ENCODE results near the gene KCNJ5. TPM values are rescaled to one million over a fixed set of nuclear protein-coding genes. Genes with fewer than 3 reads are reported as not detected.

The KCNJ5 gene
- total RNA-seq, 1 experiment from 2014 or later: 0.22 TPM

DNA sequence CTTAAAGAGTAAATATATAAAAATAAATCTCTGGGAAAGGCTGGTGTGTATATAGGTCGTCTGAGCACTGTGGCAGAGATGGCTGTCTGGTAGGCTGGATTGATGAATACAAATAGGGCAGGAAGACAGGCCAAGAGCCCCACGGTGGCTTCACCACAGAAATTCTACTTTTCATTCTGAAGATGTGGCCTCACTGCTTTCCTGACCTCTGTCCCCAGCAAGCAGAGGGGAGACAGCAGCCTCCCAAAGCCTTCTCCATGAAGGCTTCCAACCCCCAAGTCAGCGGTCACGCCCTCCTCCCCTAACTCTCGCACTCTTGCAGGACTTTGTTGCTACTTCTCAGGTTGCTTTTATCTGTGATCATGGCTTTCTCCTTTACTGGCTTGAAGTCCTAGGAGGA is 13.4 kb upstream of the KCNJ5 start:
- CTCF ChIA-PET: interaction anchor here (1.5 kb wide), 1 partner anchor 78 kb away, joined by 3 read pairs; no protein-coding TSS in a partner anchor
- POLR2A ChIA-PET: no interaction called here
- no peaks in the 10 kb centered on the region for H3K9me3 Mint-ChIP-seq
- H3K4me3 Mint-ChIP-seq: no peak overlapping the region
- TF ChIP-seq, protein P1, sequence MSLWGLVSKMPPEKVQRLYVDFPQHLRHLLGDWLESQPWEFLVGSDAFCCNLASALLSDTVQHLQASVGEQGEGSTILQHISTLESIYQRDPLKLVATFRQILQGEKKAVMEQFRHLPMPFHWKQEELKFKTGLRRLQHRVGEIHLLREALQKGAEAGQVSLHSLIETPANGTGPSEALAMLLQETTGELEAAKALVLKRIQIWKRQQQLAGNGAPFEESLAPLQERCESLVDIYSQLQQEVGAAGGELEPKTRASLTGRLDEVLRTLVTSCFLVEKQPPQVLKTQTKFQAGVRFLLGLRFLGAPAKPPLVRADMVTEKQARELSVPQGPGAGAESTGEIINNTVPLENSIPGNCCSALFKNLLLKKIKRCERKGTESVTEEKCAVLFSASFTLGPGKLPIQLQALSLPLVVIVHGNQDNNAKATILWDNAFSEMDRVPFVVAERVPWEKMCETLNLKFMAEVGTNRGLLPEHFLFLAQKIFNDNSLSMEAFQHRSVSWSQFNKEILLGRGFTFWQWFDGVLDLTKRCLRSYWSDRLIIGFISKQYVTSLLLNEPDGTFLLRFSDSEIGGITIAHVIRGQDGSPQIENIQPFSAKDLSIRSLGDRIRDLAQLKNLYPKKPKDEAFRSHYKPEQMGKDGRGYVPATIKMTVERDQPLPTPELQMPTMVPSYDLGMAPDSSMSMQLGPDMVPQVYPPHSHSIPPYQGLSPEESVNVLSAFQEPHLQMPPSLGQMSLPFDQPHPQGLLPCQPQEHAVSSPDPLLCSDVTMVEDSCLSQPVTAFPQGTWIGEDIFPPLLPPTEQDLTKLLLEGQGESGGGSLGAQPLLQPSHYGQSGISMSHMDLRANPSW (CRISPR knock-in tag; conservative IDR thresholded peaks at IDR 0.05; ENCODE audit: low read depth): no peak
- TF ChIP-seq ESRRA (CRISPR knock-in tag; IDR thresholded peaks at IDR 0.05; ENCODE audit: borderline replicate concordance) (no peak), NFE2L1 (CRISPR knock-in tag; IDR thresholded peaks at IDR 0.05) (no peak), ZNF396 (CRISPR knock-in tag; IDR thresholded peaks at IDR 0.05; ENCODE audit: borderline replicate concordance) (no peak), ZNF671 (CRISPR knock-in tag; IDR thresholded peaks at IDR 0.05) (no peak), ATF1 (CRISPR knock-in tag; IDR thresholded peaks at IDR 0.05) (no peak), ETV6 (CRISPR knock-in tag; IDR thresholded peaks at IDR 0.05) (no peak), IRF2 (CRISPR knock-in tag; IDR thresholded peaks at IDR 0.05; ENCODE audit: borderline replicate concordance, low read depth) (no peak), ZNF121 (CRISPR knock-in tag; IDR thresholded peaks at IDR 0.05) (no peak), RELA (CRISPR knock-in tag; IDR thresholded peaks at IDR 0.05; ENCODE audit: borderline replicate concordance) (no peak)
- TF ChIP-seq, protein P2, sequence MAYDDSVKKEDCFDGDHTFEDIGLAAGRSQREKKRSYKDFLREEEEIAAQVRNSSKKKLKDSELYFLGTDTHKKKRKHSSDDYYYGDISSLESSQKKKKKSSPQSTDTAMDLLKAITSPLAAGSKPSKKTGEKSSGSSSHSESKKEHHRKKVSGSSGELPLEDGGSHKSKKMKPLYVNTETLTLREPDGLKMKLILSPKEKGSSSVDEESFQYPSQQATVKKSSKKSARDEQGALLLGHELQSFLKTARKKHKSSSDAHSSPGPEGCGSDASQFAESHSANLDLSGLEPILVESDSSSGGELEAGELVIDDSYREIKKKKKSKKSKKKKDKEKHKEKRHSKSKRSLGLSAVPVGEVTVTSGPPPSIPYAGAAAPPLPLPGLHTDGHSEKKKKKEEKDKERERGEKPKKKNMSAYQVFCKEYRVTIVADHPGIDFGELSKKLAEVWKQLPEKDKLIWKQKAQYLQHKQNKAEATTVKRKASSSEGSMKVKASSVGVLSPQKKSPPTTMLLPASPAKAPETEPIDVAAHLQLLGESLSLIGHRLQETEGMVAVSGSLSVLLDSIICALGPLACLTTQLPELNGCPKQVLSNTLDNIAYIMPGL (CRISPR knock-in tag; IDR thresholded peaks at IDR 0.05): no peak
- TF ChIP-seq, protein P3, sequence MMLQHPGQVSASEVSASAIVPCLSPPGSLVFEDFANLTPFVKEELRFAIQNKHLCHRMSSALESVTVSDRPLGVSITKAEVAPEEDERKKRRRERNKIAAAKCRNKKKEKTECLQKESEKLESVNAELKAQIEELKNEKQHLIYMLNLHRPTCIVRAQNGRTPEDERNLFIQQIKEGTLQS (CRISPR knock-in tag; conservative IDR thresholded peaks at IDR 0.05): no peak
- TF ChIP-seq, protein P4, sequence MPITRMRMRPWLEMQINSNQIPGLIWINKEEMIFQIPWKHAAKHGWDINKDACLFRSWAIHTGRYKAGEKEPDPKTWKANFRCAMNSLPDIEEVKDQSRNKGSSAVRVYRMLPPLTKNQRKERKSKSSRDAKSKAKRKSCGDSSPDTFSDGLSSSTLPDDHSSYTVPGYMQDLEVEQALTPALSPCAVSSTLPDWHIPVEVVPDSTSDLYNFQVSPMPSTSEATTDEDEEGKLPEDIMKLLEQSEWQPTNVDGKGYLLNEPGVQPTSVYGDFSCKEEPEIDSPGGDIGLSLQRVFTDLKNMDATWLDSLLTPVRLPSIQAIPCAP (CRISPR knock-in tag; IDR thresholded peaks at IDR 0.05): no peak
- TF ChIP-seq, protein P5, sequence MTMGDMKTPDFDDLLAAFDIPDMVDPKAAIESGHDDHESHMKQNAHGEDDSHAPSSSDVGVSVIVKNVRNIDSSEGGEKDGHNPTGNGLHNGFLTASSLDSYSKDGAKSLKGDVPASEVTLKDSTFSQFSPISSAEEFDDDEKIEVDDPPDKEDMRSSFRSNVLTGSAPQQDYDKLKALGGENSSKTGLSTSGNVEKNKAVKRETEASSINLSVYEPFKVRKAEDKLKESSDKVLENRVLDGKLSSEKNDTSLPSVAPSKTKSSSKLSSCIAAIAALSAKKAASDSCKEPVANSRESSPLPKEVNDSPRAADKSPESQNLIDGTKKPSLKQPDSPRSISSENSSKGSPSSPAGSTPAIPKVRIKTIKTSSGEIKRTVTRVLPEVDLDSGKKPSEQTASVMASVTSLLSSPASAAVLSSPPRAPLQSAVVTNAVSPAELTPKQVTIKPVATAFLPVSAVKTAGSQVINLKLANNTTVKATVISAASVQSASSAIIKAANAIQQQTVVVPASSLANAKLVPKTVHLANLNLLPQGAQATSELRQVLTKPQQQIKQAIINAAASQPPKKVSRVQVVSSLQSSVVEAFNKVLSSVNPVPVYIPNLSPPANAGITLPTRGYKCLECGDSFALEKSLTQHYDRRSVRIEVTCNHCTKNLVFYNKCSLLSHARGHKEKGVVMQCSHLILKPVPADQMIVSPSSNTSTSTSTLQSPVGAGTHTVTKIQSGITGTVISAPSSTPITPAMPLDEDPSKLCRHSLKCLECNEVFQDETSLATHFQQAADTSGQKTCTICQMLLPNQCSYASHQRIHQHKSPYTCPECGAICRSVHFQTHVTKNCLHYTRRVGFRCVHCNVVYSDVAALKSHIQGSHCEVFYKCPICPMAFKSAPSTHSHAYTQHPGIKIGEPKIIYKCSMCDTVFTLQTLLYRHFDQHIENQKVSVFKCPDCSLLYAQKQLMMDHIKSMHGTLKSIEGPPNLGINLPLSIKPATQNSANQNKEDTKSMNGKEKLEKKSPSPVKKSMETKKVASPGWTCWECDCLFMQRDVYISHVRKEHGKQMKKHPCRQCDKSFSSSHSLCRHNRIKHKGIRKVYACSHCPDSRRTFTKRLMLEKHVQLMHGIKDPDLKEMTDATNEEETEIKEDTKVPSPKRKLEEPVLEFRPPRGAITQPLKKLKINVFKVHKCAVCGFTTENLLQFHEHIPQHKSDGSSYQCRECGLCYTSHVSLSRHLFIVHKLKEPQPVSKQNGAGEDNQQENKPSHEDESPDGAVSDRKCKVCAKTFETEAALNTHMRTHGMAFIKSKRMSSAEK (CRISPR knock-in tag; IDR thresholded peaks at IDR 0.05; ENCODE audit: borderline replicate concordance): no peak
- no peak overlapping the region for H3K27ac Mint-ChIP-seq
- H3K4me1 Mint-ChIP-seq: peaks cover 16% of the 10 kb centered on the region
- H3K27me3 Mint-ChIP-seq (ENCODE audit: low read depth): peaks cover 69% of the 10 kb centered on the region
- ATAC-seq (no peak), DNase-seq (ENCODE audit: low spot score) (no peak)
- no peaks in the 10 kb centered on the region for H3K36me3 Mint-ChIP-seq

DNA sequence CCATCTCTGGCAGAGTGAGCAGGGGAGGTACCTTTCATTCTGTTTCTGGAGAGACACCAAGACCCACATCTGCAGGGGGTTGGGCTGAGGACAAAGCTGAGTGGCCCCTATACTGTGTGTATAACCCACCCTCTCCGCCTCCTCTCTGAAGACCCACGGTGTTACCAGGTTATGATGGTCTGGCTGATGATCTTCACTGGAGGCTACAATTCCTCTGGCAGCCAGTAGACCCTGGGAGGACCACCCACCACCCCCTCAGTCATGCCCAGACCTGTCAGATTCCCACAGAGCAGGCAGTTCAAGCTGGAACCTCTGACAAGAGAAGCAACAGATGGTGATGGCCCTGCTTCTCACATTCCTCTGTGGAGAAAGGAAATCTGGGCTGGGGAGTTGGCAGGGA is 12.7 kb upstream of the KCNJ5 start:
- ATAC-seq (no peak), DNase-seq (ENCODE audit: low spot score) (no peak)
- Mint-ChIP-seq H3K36me3 (no peaks in the 10 kb centered on the region), H3K27me3 (ENCODE audit: low read depth) (peaks cover 68% of the 10 kb centered on the region), H3K9me3 (no peaks in the 10 kb centered on the region), H3K27ac (no peak overlapping the region), H3K4me3 (no peak overlapping the region), H3K4me1 (peaks cover 9% of the 10 kb centered on the region)
- ChIA-PET CTCF (no interaction called here), POLR2A (no interaction called here)
- TF ChIP-seq ZNF317 (CRISPR knock-in tag; IDR thresholded peaks at IDR 0.05; ENCODE audit: borderline replicate concordance, low read depth): no peak
- no peak for TF ChIP-seq MXD4 (CRISPR knock-in tag; IDR thresholded peaks at IDR 0.05; ENCODE audit: borderline replicate concordance)
- no peak for TF ChIP-seq OVOL2 (CRISPR knock-in tag; IDR thresholded peaks at IDR 0.05; ENCODE audit: borderline replicate concordance)
- no peak for TF ChIP-seq FOXP1 (CRISPR knock-in tag; IDR thresholded peaks at IDR 0.05; ENCODE audit: borderline replicate concordance)

Data from WTC11 (cell line).